Posterior cingulate gyrus (tissue), 11 donors: Measurements from ENCODE around the gene GRID1.

ENCODE experiments used
- DNase-seq, 10 donors: peaks; one replicate each; pipeline versions ENCODE4 v3.0.0 to v3.0.0-alpha.2; 2020 to 2021; ENCODE audit warnings: mixed read lengths in 3 of 10
- intact Hi-C: fragments of 100-400 bp; cut with DNase I; formaldehyde crosslinking; loops from one replicate; pipeline ENCODE4 v1.15.1; 2023

Gene GRID1

GRCh38 chr10:86305521-86305920 lies 61.1 kb downstream of the GRID1 start:
- intact Hi-C loops: no loop called here
- peak in 1 of 10 donors; percentile 8 for DNase-seq

GRCh38 chr10:86304436-86304835 lies 62.2 kb downstream of the GRID1 start:
- intact Hi-C loops: no loop called here
- DNase-seq: no peak

GRCh38 chr10:86303626-86304025 lies 63.0 kb downstream of the GRID1 start:
- no peak for DNase-seq
- intact Hi-C loops: no loop called here

GRCh38 chr10:86301971-86302370 lies 64.6 kb downstream of the GRID1 start:
- peak in 1 of 10 donors; percentile 9 for DNase-seq
- intact Hi-C loops: no loop called here

- peak in 2 of 10 donors; percentile 7 to 15 for DNase-seq
- intact Hi-C loops: no loop called here
Observed at GRCh38 chr10:86300931-86301830, 65.4 kb downstream of the GRID1 start.

GRCh38 chr10:86300399-86300925 lies 66.1 kb downstream of the GRID1 start:
- intact Hi-C loops: no loop called here
- peak in 1 of 10 donors; percentile 6 for DNase-seq

GRCh38 chr10:86299562-86299961 lies 67.0 kb downstream of the GRID1 start:
- intact Hi-C loops: no loop called here
- peak in 1 of 10 donors; percentile 9 for DNase-seq

GRCh38 chr10:86298501-86299001 lies 68.0 kb downstream of the GRID1 start:
- DNase-seq: no peak
- intact Hi-C loops: no loop called here

- no peak for DNase-seq
- intact Hi-C loops: no loop called here
Observed at GRCh38 chr10:86295791-86296190, 70.8 kb downstream of the GRID1 start.

GRCh38 chr10:86295351-86295750 lies 71.2 kb downstream of the GRID1 start:
- DNase-seq: no peak
- intact Hi-C loops: no loop called here

- intact Hi-C loops: no loop called here
- DNase-seq: no peak
Observed at GRCh38 chr10:86294346-86295265, 72.0 kb downstream of the GRID1 start.

- DNase-seq: no peak
- intact Hi-C loops: no loop called here
Observed at GRCh38 chr10:86293396-86293791, 73.2 kb downstream of the GRID1 start.

GRCh38 chr10:86292462-86293395 lies 73.9 kb downstream of the GRID1 start:
- intact Hi-C loops: no loop called here
- DNase-seq: peak in 5 of 10 donors; percentile 36 to 89 (median 54)

GRCh38 chr10:86291616-86292340 lies 74.8 kb downstream of the GRID1 start:
- peak in 1 of 10 donors; percentile 81 for DNase-seq

GRCh38 chr10:86290933-86291615 lies 75.5 kb downstream of the GRID1 start:
- DNase-seq: peak in 1 of 10 donors; percentile 38

More at GRCh38 chr10:86291616-86292340, 74.8 kb downstream of the GRID1 start:
- intact Hi-C loops: no loop called here

GRCh38 chr10:86289577-86289868 lies 77.1 kb downstream of the GRID1 start:
- peak in 1 of 10 donors; percentile 50 for DNase-seq
- intact Hi-C loops: no loop called here

More at GRCh38 chr10:86290933-86291615, 75.5 kb downstream of the GRID1 start:
- intact Hi-C loops: no loop called here

GRCh38 chr10:86288695-86289576 lies 77.7 kb downstream of the GRID1 start:
- intact Hi-C loops: no loop called here
- DNase-seq: no peak
